GM19463 (cell line): Measurements from ENCODE around the gene PSMD11.

Experiments
- ATAC-seq: cut with Tn5 transposase; IDR thresholded peaks from one replicate; pipeline ENCODE4 v1.9.1; 2021; ENCODE audit warnings: mild to moderate bottlenecking, moderate library complexity; ENCODE audit not compliant: unreplicated experiment

Gene PSMD11

DNA sequence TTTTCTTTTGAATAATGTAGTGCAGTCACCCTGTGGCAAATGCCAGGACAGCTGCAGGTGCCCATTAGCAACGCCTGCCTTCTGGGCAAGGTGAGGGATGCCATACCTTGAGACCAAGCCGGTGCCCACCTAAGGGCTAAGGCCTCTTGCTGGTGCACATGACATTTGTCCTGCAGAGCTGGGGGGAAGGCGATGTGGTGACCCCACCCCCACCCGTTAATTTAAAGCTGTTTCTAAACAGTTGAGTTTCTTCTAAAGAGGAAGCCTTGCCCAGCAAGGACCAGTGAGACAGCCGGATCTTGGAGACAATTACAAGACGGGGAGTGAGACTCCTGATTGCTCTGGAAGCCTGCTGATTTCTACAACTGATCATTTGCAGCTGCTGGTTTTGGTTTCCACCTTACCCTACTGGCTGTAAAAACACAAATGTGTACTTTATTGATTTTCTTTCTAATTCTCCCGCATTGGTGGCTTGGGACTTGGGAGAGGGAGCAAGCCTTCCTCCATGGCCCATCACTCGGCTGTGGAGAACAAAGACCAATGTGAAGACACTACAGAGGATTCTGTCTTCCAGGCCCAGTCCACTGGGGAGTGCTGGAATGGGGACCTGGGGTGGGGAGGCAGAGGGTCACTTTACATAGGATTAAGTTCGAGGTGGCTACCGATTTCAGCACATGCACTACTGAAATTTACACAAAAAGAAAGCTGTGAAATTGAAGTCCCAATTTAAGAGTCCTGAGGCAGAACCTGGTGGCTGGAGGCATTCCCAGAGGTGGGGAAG, 45.2 kb downstream of the PSMD11 start:
- no peak for ATAC-seq

DNA sequence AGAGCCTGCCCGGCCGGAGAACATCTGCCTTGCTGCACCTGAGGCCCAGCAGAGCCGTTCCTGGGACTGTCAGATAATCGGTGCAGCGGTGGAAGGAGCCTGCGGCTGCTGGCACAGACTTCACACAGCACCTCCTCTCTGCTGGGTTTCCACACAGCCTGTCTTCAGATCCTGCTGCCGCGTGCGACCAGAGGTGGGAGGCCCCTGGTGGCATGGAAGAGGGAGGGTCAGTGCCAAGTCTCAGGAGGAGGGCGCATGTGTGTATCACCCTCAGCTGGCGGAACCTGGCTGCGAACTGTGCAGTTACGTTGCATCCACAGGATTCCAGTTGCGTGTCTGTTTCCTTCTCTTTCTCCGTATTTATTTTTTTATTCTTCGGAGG, 45.8 kb downstream of the PSMD11 start:
- ATAC-seq, result no peak

DNA sequence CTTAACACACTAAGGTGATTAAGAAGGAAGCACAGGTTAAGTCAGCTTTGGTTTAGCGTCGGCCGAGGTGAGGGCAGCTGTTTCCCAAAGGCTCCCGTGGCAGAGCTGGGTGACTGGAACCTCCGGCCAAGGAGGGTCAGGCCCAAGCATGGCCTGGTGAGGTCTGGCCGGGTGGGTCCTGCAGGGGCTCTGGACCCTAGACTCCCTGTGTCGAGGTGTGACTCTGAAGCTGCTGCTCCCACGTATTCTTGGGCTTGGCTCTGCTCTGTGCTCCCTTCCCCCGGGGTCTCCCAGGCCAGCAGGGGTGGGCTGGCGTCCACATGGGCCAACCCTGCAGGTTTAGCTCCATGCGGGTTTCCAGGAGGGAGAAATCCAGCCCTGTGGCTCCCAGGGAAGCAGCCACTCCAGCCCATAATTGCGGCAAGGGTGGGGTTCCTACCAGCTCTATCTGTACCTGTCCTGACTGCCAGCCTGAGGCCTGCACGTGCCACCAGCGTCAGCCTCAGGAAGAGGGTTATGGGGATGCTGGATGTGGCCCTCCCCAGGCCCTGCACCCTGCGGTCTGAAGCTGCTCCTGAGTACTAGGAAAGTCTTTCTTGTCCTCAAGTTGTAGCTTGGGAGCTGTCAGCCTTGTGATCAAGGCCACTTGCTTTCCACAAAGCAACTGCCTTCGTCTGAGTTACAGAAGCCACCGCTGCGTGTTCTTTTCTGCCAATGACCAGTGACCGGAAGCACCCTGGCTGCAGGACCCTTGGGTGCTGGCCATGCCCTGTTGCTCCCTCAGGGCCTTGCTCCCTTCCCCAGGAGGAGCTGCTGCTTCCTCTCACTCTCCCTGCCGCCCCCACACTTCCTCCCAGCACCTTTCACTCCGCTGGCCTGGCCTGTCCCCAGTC, 47.3 kb downstream of the PSMD11 start:
- ATAC-seq, result no peak

DNA sequence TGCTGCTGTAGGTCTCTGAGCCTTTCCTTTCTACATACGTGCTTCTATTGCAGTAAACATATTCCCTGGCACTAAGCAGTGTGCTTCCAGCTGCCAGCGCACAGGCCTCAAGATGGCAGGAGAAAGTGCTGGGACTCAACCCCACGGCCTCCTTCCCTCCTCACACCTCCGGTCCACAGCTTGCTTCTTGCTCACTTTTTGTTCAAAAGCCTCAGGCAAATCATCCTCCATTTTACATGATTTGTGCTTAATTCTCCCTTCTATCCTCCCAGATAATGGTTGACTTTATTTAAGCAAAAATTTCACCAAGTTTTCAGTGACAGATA, 47.9 kb downstream of the PSMD11 start:
- ATAC-seq, result no peak

DNA sequence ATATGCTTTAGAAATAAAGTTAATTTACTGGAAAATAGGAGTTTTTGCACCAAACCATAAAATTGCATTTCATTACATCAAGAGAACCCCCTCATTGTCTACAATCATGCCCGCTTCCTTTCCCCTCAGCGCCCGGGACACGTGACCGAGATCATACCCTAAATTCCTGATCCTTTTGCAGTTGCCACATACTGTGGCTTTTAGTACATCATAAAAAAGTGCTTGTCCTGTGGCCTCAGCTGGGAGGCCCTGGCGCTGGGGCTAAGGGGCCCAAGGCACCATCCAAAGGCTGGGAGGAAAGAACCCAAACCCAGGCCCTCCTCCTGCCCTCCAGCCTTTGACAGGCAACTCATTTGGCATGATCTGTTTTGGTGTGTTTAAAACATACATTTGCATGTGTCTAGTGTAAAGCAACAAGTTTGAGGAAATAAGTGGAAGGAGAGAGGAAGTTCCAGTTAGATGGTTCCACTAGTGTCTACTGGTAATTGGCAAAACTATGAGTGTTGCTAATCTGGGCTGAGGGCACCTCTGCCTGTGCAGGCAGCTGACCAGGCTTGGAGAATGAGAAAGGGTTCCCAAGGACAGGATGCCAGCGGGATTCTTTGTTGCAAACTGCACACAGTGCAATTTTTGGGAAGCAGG, 48.5 kb downstream of the PSMD11 start:
- no peak for ATAC-seq

DNA sequence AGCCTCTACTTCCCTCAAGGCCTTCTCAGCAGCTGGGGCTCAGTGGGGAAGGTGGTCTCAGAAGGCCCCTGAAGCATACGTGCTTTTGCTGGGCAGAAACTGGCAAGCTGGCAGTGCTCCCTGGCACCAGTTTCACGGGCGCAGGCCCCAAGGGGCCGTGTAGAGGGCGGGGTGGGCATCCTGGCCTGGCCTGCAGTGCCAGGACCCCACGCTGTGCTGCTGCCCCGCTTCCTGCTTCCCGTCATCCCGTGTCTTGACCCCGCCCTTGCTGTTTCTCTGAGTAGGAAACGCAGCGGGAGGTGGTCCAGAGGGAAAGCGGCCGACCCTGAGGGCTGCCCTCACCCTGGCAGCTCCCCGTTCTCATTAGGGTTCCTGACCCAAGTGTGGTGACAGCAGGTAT, 49.3 kb downstream of the PSMD11 start:
- no peak for ATAC-seq

DNA sequence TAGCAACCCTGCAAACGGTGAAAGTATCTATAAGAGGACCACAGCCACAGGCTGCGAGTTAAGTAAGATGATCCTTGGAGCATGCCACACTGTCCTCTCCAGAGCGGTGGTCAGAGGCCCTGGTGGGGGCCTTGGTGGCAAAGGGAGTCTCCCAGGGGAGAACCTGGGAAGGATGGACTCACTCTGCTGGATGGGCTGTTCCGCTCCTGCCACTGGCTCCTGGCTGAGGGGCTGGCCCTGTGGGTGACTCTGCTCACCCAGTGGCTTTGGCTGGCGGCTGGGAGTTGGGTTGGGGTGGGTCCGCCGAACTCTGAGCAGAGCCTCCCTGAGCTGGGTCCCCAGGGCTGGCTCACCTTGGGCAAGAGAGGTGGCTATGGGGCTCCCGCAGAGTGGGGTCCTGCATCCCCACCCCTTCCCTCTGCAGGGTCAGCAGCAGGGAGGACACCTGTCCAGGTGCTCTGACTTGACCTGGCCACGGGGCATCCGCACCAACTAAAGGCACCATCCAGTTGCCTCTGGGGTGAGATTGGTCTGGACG, 49.7 kb downstream of the PSMD11 start:
- ATAC-seq, result no peak

DNA sequence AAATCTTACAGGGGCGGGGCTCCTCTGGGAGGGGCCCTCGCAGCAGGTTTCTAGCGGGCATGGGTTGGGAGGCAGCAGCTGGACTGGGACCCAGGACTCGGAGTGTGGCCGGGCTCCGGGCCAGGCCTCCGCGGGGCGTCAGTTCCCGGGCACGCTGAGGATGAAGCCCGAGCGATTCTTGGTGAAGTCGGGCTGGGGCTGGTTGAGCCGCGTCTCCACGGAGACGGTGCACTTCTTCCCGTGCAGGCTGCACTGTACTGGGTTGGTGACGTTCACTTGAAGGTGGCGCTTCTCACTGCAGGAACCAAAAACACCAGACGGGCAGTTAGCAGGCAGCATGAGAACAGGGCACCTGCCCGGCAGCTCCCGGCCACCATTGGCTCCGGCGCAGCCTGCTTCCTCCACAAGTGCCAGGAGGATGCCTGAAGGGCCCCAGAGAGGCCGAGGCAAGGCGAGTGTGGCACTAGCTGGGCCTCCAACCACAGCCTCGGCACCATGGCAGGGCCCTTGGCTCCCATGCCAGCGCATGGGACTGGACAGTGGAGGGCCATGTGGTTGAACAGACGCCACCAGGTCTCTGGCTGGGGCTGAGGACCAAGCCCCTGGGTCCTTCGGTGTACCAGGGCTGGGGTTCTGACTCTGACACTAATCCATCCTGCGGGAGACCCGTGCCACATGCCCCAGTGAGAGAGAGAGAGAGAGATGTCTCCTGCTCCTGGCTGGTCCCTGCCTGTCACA, 50.5 kb downstream of the PSMD11 start:
- ATAC-seq, result no peak

DNA sequence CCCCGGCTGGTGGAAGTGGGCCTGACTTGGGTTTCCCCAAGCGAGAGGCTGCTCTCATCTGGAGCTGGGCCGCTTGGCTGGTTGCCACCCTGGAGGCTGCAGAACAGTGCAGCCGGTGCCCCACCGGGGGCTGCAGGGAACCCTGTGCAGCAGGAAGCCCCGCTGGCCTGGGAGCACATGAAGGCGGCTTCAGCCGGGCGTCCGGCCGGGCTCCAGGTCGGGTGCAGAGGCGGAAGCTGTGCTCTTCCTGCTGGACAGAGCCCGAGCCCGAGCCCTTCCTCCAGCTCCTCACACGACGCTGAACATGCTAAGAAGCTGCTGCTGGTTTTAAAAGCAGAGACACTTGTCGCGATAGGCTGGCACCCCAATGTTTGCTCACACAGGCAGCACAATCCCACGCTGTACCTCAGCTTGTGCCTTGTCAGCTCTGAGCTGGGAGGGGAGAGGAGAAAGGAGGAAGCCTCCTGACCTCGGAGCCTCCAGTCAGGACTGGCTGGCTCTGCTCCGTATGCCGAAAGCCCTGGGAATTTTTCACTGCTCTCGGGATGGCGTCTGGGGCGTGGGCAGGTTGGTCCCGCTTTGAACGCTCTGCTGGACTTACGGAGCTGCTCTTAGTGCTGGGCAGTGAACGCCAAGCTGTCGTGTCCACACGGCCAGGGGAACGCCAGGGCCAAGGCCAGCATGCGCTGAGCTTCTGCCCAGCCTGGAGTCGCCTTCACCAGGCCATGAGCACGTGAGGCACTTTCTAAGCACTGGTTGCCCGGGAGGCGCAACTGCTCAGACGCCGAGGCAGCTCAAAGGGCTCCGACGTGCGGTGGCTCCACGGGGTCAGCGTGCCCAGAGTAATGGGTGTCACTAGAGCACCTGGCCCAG, 51.3 kb downstream of the PSMD11 start:
- ATAC-seq, result no peak

DNA sequence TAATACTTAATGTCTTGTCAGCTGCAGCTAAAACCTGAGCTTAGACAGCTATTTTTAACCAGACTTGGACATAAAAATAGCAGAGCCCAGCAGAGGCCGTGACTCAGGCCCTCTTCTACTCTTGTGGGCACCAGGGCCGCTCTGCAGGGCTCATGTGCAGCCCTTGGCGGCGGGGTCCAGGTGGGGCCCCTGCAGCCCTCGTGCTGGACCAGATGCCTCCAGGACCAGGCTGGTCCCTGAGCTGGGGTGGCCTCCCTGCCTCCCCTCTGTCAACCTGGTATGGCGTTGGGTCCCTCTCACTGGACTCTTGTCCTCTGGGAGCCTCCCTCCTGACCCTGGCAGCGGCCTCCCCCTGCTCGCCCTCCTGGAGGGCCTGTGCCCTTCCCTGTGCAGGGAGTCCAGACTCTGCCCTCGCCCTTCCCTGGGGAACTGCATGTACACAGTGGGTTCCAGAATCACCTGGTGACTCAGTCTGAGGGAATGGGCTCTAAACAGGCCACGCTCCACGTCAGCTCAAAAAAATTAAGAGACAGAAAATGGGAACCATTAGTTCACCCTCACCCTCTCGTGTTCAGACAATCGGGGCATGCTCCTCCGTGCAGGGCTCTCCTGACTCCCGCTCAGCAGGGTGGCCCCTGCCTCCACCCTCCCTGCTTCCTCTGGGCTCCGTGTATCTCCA, 52.2 kb downstream of the PSMD11 start:
- ATAC-seq, result no peak

DNA sequence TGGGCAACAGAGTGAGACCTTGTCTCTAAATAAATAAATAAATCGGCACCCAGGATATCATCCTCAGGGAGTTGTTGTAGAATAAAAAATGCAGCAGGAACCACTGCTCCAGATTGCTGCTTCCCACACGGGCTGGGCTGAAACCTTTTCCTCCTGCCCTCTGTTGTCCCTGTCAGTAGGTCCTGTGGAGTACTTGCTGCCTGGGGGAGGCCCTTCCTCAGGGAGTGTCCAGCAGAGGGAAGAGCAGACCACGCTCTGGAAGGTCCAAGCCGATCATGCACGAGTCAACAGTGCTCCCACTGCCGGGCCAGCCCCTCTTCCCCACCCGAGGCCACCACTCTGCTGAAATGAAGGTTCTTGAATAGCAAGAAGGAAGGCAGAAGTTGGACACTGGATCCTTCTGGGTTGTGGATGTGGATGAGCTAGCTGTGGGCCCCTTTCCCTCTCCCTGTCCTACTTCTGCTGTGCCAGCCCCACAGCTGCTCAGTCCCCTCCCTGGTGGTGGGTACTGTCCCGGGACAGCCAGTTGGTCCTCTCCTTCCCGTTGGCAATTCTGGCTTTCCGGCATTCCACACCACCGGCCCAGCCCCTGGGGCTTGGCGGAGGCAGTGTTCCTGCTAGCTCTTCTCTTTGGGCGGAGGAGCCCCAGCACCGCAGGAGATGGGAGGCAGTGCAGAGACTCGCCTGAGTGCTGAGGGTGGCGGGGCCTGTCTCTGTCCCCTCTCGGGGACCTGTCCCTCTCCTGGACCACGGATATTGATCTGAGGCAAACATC, 53.3 kb downstream of the PSMD11 start:
- no peak for ATAC-seq

DNA sequence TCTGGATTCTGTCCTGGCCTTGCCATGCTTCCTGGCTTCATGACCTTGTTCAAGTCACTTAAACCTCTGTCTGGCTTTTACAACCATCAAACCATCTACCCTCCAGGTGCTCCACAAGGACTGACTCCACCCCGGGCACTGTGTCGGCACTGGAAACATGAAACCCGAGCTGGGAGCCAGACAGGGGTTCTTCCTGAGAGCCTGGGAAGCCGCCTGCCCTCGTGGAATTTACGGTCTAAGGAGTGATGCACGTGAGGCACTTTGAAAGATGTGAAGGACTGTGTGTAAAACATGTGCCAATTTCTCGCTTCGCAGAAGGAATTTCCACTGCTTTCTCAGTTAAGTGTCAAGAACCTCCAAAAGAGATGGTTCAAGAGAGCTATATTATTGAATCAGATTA, 54.1 kb downstream of the PSMD11 start:
- no peak for ATAC-seq

DNA sequence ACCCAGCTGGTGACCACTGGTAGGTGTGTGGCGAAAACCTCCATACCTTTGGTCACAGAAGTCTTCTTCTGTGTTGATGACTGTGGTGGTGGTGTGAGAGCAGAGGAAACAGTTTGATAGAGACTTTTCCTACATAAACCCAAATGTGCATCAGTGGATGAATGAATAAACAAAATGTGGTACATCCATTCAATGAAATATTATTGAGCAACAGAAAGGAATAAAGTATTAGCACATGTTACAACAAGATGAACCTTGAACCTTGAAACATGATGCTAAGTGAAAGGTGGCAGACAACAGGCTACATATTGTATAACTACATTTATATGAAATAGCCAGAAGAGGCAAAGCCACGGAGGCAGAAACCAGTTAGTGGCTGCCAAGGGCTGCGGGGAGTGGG, 57.7 kb downstream of the PSMD11 start:
- ATAC-seq, result no peak

DNA sequence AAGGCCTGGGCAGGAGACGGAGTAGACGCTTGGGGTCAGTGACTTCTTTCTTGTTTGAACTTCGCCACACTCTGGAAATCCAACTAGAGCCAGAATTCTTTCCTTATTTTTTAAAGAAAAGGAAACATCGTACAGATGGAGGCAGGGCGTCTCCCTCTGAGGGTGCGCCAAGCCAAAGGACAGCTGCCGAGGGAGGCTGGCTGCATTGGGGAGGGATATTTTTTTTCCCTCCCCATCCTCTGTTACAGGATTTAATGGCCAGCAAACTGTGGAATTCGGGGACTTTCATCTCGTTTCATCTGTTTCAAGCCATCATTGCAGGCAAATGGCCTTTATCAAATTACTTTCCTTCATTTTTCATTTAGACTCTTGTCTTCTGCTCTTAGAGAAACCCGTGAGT, 58.4 kb downstream of the PSMD11 start:
- ATAC-seq, result no peak

DNA sequence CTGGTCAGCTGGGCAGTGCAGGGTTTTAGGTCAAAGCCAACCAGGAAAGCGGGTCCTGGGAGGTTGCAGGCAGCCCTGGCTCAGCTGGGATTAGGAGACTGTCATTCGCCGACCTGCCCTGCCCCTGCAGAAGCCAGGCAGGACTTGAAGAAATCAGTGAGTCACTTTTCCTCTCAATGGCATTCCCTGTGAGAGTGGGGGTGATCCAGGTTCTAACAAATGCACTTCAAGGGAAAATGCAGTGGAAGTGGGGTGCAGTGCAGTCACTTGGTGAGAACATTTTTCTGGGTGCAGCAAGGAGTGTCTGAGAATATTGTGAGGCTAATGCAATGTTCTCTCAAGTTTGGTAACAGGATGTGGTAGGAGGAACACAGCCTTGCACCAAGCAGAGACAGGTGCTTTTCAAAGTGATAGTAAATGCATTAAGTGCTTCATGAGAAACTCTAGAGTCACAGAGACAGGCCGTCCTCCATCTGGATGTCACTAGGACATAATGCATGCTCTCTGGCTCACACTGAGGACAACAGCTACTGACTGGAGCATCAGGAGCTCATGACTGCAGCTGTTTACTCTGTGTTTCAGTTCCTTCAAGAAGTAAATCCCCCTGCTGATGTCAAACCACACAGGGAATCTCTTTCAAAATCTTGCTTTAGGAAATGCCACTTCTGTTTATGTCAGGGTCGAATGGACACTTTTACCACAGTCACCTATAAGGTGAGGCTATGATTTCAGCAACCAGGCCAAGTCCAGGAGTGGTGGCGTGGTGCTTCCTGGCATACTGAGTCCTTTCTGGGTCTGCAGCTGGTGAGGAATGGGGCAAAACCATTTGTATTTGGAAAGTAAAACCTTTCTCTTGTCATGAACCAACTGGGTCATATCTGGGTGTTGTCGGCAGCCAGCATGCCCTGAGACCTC, 59.2 kb downstream of the PSMD11 start:
- peak; percentile 93 for ATAC-seq

DNA sequence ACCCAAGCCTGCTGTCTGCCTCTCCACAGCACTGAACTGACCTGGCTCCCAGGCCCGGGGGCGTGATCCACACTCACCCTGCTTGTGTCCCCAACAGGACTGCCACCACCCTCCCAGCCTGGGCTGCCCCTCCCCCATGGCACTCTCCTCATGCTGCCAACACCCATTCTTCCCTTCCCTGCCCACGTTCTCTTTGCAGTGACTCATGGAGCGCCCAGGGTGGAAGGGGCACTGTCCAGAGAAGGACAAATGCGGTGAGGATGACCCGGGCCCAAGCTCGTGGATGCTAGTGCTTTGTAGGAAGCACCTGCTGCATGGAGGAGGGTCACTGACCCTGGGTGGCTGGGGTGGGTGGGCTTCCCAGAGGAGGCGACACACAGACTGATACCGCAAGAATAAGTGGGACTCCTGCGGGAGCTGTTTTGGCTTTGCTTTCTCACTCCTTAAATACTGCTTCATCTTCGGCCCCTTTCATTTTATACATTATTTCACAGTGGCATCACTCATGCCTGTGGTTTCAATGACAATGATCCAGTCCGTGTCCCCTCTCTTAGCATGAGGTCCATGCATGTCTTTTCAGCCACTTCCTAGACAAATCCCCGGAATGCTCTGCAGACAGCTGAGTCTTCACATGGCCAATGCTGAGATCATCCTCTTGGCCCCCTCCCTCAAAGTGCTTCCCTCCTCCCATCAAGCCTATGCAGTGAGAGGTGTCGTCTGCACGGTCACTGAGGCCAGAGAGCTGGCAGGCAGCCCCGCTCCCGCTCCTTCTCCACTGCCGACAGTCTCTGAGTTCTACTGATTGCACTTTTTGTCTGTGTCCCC, 60.1 kb downstream of the PSMD11 start:
- no peak for ATAC-seq

DNA sequence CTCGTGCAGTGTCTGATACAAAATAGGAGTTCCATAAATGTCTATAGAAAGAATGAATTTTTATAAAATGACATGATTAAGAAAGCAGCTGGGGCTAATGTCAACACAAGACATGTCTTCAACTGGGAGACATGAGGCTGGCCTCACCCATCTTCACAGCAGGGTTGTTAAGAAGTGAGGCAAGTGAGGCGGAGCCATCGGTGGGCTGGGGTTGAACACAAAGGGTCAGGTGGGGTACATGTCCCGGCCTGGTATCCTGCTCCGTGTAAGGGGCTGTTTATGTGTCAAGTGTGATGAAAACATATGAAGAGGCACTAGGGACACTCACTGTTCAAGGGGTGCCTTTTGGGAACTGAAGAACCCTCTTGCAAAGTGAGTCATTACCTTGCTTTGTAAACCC, 64.6 kb downstream of the PSMD11 start:
- no peak for ATAC-seq
